Activated CD4-positive, CD25-positive, alpha-beta regulatory T cell treated with anti-CD3 and anti-CD28 coated beads, Interleukin-2, amount 50 U/mL, for 16 hours (primary cell): Measurements from ENCODE around the gene MAP2K5.
"Not testable (repeated sequence)": the region's sequence is repeated elsewhere in the genome, so short reads cannot be mapped to it uniquely, and the experiment has no call there.

Source experiments
- DNase-seq: peaks from one replicate; pipeline ENCODE4 v3.0.0-alpha.2; 2020; ENCODE audit warnings: low read depth, low spot score

The MAP2K5 gene

DNA sequence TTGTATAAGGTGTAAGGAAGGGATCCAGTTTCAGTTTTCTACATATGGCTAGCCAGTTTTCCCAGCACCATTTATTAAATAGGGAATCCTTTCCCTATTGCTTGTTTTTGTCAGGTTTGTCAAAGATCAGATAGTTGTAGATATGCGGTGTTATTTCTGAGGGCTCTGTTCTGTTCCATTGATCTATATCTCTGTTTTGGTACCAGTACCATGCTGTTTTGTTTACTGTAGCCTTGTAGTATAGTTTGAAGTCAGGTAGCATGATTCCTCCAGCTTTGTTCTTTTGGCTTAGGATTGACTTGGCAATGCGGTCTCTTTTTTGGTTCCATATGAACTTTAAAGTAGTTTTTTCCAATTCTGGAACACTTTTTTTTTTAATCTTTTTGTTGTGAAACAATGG, 130.3 kb downstream of the MAP2K5 start:
- not testable (repeated sequence) for DNase-seq

DNA sequence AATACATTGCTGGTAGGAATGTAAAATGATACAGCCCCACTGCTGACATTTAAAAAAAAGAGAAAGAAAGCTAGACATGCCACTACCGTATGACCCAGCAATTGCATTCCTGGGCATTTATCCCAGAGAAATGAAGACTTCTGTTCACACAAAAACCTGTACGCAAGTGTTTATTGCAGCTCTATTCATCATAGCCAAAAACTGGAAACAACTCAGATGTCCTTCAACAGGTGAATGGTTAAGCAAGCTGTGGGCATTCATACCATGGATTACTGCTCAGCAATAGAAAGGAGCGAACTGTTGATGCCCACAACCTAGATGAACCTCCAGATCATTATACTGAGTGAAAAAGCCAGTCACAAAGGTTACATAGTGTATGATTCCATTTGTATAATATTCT, 132.5 kb downstream of the MAP2K5 start:
- DNase-seq = no peak

DNA sequence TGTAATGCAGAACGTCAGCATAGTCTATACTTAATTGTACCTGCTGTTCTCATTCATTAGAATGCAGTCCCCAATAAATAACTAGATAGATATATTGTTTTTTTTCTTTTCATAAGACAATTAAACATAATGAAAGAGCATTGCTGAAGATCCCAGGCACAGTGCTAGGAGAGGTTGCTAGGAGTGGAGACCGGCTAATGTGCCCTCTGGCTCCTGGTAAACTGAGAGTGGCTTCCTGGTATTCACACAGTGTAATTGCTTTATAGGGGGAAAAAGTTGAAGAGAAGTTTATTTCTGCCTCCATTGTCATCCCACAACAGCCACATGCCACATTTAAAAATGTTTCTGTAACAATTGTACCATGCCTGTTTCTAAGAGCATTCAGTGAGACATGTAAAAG, 135.6 kb downstream of the MAP2K5 start:
- no peak for DNase-seq

DNA sequence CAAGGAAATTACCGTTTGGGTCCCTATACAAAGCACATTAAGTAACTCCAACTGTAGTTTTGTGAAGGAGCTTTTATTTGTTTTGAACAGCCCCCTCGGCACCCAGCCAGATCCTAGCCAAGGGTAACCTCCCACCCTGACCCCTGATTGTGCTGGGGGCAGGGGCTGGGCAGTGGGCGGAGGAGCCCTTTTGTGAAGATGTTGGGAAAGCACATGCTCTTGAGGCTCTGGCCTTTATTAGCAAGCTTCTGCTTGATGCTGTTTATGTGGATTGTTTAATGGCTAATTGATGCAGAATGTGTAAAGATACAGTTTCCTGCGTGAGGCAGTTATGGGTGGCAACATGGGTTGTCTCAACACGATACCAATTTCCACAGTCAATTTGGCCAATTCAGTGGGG, 136.5 kb downstream of the MAP2K5 start:
- no peak for DNase-seq

DNA sequence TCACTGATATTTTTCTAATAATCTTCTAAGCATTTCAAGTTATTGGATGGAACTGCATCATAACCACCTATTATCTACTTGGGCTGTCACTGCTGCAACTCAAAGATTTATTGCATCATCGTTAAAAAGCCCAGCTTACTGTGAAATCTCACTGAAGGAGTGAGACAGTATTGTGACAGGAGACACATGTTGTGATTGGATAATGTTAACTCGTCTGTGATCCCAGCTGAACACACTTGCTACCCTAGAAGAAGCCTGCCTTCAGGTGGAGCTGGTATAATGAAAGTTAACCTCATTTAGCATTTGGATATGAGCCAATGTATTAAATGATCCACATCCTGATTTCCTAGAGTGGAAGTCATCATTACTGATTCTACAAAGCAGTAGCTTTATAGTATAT, 138.1 kb downstream of the MAP2K5 start:
- no peak for DNase-seq

DNA sequence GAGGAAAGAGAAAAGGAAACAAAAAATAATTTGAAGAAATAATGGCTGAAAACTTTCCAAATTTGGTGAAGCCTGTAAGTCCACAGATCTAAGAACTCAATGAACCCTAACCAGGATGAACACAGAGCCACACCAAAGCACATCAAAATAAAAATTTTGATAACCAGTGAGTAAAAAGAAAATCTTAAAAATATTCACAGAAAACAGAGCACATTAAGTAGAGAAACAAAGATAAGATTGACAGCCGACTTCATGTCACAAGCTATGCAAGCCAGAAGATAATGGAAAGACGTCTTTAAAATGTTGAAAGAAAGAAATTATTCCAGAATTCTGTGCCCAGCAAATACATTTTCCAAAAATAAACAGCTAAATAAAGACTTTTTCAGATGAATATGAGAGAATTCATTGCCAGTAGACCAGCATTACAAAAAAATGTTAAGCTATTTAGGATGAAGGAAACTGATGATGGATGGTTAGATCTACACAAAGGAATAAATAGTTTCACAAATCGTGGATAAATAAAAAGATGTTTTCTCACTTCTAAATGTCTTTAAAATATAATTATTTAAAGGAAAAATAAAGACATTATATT, 142.6 kb downstream of the MAP2K5 start:
- no peak for DNase-seq

DNA sequence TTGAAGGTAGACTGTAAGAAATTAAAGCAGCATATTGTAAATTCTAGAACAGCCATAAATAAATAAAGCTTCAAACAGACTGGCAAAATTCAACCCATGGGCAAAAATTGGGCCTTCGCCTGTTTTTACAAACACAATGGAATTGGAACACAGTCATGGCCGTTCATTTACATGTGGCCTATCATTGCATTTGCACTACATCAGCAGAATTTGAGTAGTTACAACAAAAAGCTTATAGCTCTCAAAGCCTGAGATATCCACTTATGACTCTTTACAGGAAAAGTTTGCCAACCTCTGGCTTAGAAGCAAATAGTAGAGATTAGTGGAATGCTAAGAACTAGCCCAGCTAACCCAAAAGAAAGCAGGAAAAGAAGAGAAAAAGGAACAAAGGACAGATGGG, 143.2 kb downstream of the MAP2K5 start:
- no peak for DNase-seq

DNA sequence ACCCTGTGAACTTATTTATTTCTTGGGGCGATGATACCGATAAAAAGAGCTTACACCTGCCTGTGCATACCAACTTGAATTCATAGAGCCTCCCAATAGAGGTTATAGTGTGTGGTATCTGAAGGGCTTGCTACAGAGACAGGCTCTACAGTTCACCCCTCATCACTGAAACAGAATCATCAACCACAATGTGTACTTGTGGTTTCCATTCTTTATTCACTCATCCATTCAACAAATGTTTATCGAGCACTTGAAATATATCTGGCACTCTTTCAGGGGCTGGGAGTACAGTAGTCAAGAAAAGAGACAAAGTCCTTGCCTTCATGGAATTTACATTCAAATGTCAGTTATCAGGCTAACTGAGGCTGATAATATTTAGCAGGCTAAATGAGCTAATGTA, 148.4 kb downstream of the MAP2K5 start:
- no peak for DNase-seq

DNA sequence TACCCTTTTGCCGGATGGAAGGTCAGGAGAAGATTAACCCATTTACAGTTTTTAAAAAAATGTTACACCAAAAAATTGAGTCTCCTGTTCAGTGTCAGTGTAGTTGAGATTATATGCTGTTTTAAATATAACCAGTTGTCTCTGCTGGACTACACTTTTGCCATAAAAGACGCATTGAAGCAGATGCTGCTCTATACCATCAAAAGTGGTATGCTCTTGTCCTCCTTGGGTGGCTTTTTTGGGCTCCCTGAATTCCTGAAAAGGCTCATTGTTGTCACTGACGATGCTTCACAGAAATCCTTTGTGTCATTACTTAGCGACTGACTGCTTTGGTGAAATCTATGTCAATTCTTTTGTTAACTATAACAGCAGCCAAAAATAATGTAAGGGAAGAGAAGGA, 148.9 kb downstream of the MAP2K5 start:
- DNase-seq = no peak

DNA sequence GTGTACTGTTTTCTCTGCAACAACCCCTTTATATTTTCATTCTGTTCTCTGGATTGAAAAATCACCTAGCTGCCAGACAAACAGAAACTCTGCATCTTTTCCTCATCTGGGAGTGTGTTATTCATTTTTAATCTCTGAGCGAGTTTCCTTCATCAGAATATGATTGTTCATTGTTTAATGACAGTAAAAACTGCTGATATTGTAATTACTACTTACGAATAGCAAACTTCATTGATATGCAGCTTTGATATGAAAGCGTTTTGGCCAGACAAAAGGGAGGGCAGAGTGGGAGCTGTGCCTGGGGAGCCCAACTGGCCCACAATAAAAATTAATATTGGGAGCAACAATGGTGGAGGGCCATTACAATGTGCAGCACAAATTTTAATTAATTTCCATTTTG, 150.1 kb downstream of the MAP2K5 start:
- DNase-seq = no peak

DNA sequence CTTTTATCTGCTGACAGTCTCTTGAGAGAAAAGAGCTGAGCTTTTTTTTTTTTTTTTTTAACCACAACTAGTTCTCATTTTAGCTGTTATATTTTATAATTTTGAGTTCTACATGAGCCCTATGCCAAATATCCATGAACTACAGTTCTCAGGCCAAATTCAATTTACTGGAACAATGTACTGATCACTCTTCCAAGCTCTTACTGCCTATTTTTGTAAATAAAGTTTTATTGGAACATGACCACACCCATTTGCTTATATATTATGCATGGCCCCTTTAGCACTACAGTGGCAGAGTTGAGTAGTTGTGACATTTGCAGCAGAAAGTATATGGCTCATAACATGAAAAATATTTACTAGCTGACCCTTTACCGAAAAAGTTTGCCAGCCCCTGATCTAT, 153.6 kb downstream of the MAP2K5 start:
- DNase-seq = no peak

DNA sequence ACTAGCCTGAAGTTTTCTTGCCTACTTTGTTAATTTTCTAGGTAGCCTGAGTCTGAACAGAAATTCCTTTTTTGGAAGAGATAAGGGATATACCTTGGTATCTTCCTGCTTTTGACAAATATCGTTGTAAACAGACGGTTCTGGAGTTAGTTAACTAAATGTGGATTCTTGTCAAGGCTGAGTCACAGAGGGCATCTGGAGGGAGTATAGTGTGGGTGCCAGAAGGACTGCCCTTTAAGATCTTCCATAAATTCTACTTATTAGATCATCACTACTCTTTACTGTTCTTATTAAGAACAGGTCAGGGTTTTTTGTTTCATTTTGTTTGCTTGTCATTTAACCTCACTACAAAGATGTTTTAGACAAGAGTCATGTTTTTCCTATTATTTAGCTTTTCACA, 157.5 kb downstream of the MAP2K5 start:
- DNase-seq = no peak

DNA sequence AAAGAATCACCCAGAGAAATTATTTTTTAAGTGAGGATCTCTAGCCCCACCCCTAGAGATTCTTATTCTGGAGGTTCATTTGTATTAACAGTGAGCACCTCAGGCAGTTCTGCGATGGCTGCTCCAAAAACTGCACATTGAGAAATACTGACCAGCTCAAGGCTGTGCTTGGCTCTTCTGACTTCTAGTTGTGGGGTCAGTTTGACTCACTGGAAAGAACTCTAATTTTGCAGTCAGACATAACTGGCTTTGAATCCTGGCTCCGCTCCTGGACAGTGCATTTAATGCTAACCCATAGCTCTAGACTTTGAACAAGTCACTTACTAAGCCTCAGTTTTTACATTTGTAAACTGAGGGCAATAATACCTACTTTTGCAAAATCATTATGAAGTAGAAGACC, 159.2 kb downstream of the MAP2K5 start:
- DNase-seq = no peak

DNA sequence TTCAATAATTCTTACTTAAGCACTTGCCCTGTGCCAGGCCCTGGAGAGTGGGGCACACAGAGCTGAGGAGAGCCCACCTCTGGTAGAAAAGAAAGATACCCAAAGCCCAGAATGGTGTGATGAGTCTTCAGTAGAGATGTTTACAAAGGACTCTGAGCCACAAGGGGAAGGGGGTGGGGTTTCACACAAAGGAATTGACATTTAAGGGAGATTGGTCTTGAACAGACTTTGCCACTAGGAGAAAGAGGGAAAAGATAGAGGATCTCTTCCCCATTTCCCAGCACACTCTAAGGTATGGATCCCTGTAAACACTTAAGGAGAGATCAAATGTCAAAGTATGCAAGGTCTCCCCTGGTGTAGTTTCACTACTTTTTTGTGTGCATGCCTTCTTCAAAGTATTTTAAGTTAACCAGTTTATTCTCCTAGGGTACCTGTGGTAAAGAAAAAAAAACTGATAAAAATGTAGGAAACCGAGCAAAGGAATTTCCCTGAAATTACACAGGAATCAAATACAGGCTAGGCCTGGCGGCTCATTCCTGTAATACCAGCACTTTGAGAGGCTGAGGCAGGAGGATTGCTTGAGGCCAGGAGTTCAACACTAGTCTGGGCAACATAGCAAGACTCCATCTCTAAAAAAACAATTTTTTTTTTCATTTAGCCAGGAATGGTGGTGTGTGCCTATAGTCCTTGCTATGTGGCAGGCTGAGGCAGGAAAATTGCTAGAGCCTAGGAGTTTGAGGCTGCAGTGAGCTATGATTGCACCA, 165.2 kb downstream of the MAP2K5 start:
- DNase-seq = no peak

DNA sequence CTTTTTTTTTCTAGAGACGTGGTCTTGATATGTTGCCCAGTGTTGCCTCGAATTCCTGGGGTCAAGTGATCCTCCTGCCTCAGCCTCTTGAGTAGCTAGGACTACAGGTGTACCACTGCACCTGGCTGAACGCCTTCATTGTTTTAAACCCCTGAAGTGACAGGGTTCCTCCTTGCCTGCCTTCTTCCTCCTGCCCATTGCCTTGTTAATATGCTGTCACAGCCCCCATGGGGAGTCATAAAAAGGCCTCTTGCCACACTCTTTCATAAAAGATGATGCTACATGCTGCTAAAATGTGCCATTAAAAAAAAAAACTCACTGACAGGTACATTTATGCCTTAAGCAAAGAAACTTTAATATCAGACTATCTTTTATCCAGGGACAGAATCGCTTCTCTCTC, 166.0 kb downstream of the MAP2K5 start:
- DNase-seq = no peak

DNA sequence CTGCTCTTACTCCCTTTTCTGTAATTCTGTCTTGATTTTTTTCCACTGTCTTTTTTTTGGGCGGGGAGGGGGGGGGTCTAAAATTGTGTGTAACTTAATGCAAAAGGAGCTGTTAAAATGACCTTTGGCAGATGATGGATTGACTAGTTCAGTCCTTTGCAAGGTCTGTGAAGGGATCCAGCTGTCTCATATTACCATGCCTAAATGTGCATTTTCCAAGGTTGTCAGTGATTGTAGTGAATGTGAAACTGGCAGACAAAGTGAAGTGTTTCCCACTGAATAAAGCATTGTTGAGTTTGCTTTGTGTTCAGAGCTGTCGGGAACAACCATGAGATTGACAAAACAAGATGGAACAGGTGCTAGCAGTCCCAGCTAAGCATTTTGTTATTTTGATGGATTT, 172.7 kb downstream of the MAP2K5 start:
- no peak for DNase-seq

DNA sequence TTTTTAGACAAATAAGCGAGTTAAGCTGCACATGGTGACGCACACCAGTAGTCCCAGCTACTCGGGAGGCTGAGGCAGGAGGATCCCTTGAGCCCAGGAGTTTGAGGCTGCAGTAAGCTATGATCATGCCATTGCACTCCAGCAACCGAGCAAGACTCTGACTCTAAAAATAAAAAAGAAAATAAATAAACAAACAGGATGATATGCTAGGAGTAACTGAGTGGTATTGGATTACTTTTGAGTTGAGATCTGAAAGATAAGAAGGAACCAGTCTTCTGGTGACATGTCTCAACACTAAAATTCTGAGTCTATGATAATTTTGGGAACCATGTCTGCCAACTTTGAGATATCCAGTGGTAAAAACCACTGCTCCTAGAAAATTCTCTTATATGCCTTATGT, 173.7 kb downstream of the MAP2K5 start:
- DNase-seq = no peak

DNA sequence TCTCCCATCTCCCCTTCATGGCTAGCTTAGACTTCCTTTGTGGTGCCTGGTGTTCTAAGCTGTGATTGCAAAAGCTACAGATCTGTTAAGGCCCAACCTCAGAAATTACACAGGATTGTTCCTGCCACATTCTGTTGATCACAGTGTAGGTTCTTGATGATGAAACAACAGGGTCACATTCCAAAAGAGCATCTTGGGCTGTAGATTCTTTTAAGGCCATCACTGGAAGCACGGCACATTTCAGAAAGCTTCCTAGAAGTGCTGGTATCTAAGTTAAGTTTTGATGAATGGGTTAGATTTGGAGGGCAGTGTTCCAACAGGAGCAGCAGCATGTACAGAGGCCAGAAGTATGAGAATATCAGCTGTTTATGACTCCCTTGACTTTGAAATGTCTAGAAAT, 175.3 kb downstream of the MAP2K5 start:
- DNase-seq = no peak

DNA sequence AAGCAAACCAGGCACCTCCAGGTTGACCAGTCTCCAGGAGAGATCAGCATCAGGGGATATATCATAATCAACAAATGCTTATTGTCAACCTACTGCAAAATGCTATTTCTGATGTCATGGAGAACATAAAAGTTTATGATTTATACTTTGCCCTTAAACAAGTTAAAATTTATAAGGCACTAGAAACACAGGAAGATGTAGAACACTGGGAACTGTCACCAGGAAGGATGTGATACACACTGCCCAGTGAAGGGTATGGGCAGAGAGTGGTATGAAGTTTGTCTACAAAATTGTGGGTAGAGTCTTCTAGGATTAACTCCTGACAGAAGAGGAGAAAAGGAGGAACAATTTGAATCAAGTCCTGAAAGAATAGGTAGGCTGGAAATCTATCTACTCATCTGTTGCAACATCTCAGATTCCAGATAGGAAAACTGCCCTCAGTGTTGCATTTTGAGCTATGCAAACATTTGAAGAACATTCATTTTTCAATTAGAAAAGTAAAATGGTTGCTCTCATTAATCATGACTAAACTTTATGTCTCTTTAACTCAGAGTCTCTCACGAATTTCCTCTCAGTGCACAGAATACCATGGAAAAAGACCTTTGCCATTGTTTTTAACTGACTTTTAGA, 176.9 kb downstream of the MAP2K5 start:
- no peak for DNase-seq

DNA sequence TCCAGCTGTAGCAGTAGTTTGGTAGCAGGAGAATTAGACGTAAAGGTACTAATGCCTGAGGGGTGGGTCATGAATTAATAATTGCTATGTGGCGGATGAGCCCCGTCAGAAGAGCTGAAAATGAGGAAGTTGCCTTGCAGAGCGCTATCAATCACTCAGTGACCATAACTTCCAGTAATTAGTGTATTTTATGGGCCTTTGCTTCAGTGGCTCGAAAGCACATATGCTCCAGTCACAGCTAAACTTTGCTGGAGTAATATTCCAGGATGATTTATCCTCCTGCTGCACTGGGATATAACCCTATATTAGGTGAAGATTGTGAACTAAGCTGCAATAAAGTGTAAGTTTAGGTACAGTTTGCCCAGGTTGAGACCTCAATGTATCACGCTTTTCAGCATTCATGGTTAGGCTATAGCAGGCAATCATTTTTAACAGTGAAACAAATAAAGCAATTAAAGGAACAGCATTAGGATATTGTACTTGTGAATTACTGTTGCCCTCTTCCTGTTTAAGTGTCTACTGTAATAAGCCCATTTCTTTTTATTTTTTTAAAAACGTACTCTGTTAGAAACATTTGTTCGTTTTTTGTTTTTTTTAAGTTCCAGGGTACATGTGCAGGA, 178.2 kb downstream of the MAP2K5 start:
- no peak for DNase-seq

DNA sequence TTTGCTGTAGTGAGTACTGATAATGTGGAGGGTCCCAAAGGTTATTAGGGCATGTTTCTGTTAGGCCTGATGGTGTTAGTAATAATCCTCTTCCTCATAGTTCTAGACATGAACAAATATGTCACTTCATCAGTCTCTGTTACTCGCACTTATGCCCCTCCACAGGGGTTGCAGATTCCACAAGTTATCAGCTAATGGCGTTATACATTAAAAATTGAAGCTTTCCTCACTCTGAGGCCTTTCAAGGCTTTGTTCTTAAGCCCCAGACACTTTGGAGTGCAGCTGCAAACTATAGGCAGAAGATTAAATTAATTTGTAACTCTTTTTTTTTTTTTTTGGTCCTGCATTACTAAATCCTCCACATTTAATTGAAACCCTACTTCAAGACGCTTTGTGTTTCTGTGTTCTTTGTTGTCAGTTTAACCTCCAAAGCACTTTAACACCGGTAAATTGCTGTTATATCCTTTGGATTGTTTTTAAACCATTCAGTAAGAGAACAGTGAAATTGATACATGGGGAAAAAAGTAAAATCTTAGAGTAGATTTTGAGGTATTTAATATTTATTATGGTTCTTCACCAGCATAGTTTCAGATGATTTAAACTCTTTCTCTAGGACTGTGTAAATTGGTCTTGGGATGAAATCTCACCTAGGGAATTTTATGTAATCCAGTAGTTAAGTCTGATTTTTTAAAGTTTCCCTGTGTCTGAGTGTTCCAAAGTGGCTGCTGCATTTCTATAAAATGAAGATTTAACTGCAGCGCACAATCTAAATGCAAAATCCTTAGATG, 179.7 kb downstream of the MAP2K5 start:
- no peak for DNase-seq
